Type B pancreatic cell (in vitro differentiated cells): Measurements from ENCODE around the gene APOB. TPM values are rescaled to one million over a fixed set of nuclear protein-coding genes. Genes with fewer than 3 reads are reported as not detected.

Experiments used
- DNase-seq: peaks from one replicate; pipeline ENCODE4 v3.0.0; 2021; ENCODE audit warnings: mixed read lengths; ENCODE audit not compliant: unreplicated experiment; ENCODE audit errors: extremely low spot score
- H3K27ac Mint-ChIP-seq: 2 replicates; pipeline ENCODE4 v1.8.0; 2021; ENCODE audit warnings: mild to moderate bottlenecking, mixed read lengths
- H3K27me3 Mint-ChIP-seq: 2 replicates; pipeline ENCODE4 v1.8.0; 2021; ENCODE audit warnings: mixed read lengths
- H3K36me3 Mint-ChIP-seq: 2 replicates; pipeline ENCODE4 v1.8.0; 2021; ENCODE audit warnings: mixed read lengths
- H3K4me1 Mint-ChIP-seq: one replicate; pipeline ENCODE4 v1.8.0; 2021; ENCODE audit warnings: mixed read lengths; ENCODE audit not compliant: unreplicated experiment
- H3K4me3 Mint-ChIP-seq: 2 replicates; pipeline ENCODE4 v1.8.0; 2021; ENCODE audit warnings: mild to moderate bottlenecking, mixed read lengths
- H3K9me3 Mint-ChIP-seq: 2 replicates; pipeline ENCODE4 v1.8.0; 2021; ENCODE audit warnings: mixed read lengths
- total RNA-seq: library from RNA; stranded (reverse); gene quantifications from 2 replicates; pipeline ENCODE4 v1.2.1, GENCODE V29; 2021; ENCODE audit warnings: low replicate concordance
- TF ChIP-seq, protein P1 (sequence below): fragments of 200-600 bp; sonication (generic); conservative IDR thresholded peaks from 2 replicates; pipeline ENCODE4 v1.5.0; 2021; ENCODE audit warnings: antibody characterized with exemption, mild to moderate bottlenecking

APOB gene
- total RNA-seq, 1 donor from 2014 or later, result 19.6 TPM

- peaks cover 18% of the 10 kb centered on the region for H3K27me3 Mint-ChIP-seq
- no peak for DNase-seq
- no peaks in the 10 kb centered on the region for H3K9me3 Mint-ChIP-seq
- H3K27ac Mint-ChIP-seq, result peak overlapping the region; percentile 18
- no peaks in the 10 kb centered on the region for H3K4me1 Mint-ChIP-seq
- TF ChIP-seq, protein P1, sequence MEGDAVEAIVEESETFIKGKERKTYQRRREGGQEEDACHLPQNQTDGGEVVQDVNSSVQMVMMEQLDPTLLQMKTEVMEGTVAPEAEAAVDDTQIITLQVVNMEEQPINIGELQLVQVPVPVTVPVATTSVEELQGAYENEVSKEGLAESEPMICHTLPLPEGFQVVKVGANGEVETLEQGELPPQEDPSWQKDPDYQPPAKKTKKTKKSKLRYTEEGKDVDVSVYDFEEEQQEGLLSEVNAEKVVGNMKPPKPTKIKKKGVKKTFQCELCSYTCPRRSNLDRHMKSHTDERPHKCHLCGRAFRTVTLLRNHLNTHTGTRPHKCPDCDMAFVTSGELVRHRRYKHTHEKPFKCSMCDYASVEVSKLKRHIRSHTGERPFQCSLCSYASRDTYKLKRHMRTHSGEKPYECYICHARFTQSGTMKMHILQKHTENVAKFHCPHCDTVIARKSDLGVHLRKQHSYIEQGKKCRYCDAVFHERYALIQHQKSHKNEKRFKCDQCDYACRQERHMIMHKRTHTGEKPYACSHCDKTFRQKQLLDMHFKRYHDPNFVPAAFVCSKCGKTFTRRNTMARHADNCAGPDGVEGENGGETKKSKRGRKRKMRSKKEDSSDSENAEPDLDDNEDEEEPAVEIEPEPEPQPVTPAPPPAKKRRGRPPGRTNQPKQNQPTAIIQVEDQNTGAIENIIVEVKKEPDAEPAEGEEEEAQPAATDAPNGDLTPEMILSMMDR, result no peak
- no peak overlapping the region for H3K4me3 Mint-ChIP-seq
- no peaks in the 10 kb centered on the region for H3K36me3 Mint-ChIP-seq
Observed at GRCh38 chr2:21067125-21067524, 23.3 kb upstream of the APOB start.

DNA sequence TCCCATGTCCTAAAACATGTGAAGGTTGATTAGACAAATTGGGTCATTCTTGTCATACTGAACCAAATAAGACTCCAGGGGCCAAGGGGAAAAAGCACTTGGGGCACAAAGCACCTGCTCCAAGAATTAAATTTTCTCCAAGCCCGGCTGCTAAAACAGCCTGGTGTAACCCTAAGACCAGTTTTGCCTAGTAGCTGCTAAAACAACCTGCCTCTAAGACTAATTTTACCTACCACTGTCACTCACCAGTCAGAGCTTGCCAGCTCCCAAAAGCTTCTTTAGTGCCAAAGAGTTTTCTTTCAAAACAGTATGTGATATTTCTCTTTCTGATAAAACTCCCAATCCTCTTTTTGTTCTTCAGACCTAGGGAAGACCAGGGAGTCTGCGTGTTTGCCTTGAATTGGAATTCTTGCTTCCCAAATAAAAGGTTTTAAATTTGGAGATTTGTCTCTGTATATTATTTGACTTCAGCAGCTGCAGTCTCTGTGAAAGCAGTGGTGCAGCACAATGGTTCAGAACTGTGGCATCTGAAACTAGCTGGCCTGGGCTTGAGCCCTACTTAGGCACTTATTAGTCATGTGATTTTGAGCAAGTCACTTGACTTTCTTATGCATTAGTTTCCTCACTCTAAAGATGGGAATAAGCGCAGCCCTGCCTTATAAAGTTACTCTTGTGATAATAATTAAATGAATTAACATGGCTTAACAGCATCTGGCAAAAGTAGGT, 16.2 kb upstream of the APOB start:
- DNase-seq, result no peak
- H3K4me3 Mint-ChIP-seq, result no peak overlapping the region
- H3K9me3 Mint-ChIP-seq, result no peaks in the 10 kb centered on the region
- H3K27me3 Mint-ChIP-seq, result peaks cover 17% of the 10 kb centered on the region
- H3K27ac Mint-ChIP-seq, result no peak overlapping the region
- H3K4me1 Mint-ChIP-seq, result no peaks in the 10 kb centered on the region
- H3K36me3 Mint-ChIP-seq, result no peaks in the 10 kb centered on the region
- TF ChIP-seq, protein P1, result no peak

DNA sequence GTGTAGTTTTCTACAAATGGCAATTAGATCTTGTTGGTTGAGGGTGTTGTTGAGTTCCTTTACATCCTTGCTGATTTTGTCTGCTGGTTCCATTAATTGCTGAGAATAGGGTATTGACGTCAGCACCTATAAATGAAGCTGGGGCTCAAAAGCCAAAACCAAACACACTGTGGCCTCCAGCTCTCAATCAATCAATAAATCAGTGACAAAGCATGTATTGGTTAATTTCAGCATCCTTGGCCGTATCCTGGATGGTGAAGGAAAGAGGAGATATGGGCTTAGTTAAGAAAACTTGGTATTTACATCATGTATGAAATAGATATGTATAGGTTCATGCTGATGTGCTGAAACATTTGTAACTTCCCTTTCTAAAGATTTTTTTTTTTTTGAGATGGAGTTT, 13.2 kb upstream of the APOB start:
- DNase-seq, result no peak
- no peaks in the 10 kb centered on the region for H3K36me3 Mint-ChIP-seq
- H3K4me1 Mint-ChIP-seq, result no peaks in the 10 kb centered on the region
- H3K9me3 Mint-ChIP-seq, result no peaks in the 10 kb centered on the region
- TF ChIP-seq, protein P1, result no peak
- H3K4me3 Mint-ChIP-seq, result no peak overlapping the region
- H3K27me3 Mint-ChIP-seq, result peaks cover 24% of the 10 kb centered on the region
- H3K27ac Mint-ChIP-seq, result no peak overlapping the region

- Mint-ChIP-seq H3K36me3 (no peaks in the 10 kb centered on the region), H3K4me3 (no peak overlapping the region), H3K27me3 (peaks cover 22% of the 10 kb centered on the region), H3K4me1 (no peaks in the 10 kb centered on the region), H3K9me3 (no peaks in the 10 kb centered on the region), H3K27ac (no peak overlapping the region)
- TF ChIP-seq, protein P1, result no peak
- no peak for DNase-seq
Observed at GRCh38 chr2:21055879-21056790, 12.3 kb upstream of the APOB start.

GRCh38 chr2:21055451-21055850, 11.6 kb upstream of the APOB start:
- DNase-seq, result no peak
- Mint-ChIP-seq H3K4me3 (no peak overlapping the region), H3K36me3 (no peaks in the 10 kb centered on the region), H3K4me1 (no peaks in the 10 kb centered on the region), H3K27ac (no peak overlapping the region), H3K27me3 (peaks cover 18% of the 10 kb centered on the region), H3K9me3 (no peaks in the 10 kb centered on the region)
- TF ChIP-seq, protein P1, result no peak
